GM23248 (cell line): ENCODE data around the gene MVB12B. TPM values are rescaled to one million over a fixed set of nuclear protein-coding genes. Genes with fewer than 3 reads are reported as not detected.

ENCODE experiments used
- DNase-seq: peaks from one replicate; pipeline ENCODE4 v3.0.0-alpha.2; 2015
- H2AFZ ChIP-seq: fragments of 200-600 bp; sonication (generic); 2 replicates; pipeline ENCODE4 v1.6.1; 2016; ENCODE audit warnings: antibody characterized with exemption
- H3F3A ChIP-seq: fragments of 200-600 bp; sonication (generic); 2 replicates; pipeline ENCODE4 v1.6.1; 2016; ENCODE audit warnings: mild to moderate bottlenecking, antibody characterized with exemption, mixed run types; ENCODE audit not compliant: insufficient read depth
- H3K27ac ChIP-seq: fragments of 200-600 bp; sonication (generic); 2 replicates; pipeline ENCODE4 v1.5.1; 2016; ENCODE audit warnings: mild to moderate bottlenecking
- H3K27me3 ChIP-seq: fragments of 200-600 bp; sonication (generic); replicated peaks from 2 replicates; pipeline ENCODE4 v1.6.1; 2016; ENCODE audit warnings: mild to moderate bottlenecking; ENCODE audit not compliant: insufficient read depth
- H3K36me3 ChIP-seq: fragments of 200-600 bp; sonication (generic); 2 replicates; pipeline ENCODE4 v1.6.1; 2016; ENCODE audit warnings: low read depth, mild to moderate bottlenecking
- H3K4me1 ChIP-seq: fragments of 200-600 bp; sonication (generic); 2 replicates; pipeline ENCODE4 v1.6.1; 2016; ENCODE audit warnings: mild to moderate bottlenecking; ENCODE audit not compliant: insufficient read depth
- H3K4me2 ChIP-seq: fragments of 200-600 bp; sonication (generic); one replicate; pipeline ENCODE4 v1.6.1; 2016; ENCODE audit warnings: mild to moderate bottlenecking; ENCODE audit not compliant: unreplicated experiment
- H3K4me3 ChIP-seq: fragments of 200-600 bp; sonication (generic); 2 replicates; pipeline ENCODE4 v1.5.1; 2016; ENCODE audit warnings: mild to moderate bottlenecking
- H3K79me2 ChIP-seq: fragments of 200-600 bp; sonication (generic); 2 replicates; pipeline ENCODE4 v1.6.1; 2016; ENCODE audit warnings: mild to moderate bottlenecking; ENCODE audit not compliant: insufficient read depth
- H3K9ac ChIP-seq: fragments of 200-600 bp; sonication (generic); 2 replicates; pipeline ENCODE4 v1.6.1; 2016; ENCODE audit warnings: mild to moderate bottlenecking
- H3K9me2 ChIP-seq: fragments of 200-600 bp; sonication (generic); 2 replicates; pipeline ENCODE4 v1.6.1; 2016; ENCODE audit warnings: mixed run types, mild to moderate bottlenecking, moderate library complexity; ENCODE audit not compliant: insufficient read depth
- H3K9me3 ChIP-seq: fragments of 200-600 bp; sonication (generic); one replicate; pipeline ENCODE4 v1.6.1; 2017; ENCODE audit warnings: low read depth
- H4K20me1 ChIP-seq: fragments of 200-600 bp; sonication (generic); 2 replicates; pipeline ENCODE4 v1.6.0; 2016; ENCODE audit not compliant: insufficient read depth
- EZH2 ChIP-seq: fragments of 200-600 bp; sonication (generic); IDR thresholded peaks from 2 replicates; pipeline ENCODE4 v1.6.1; 2018; ENCODE audit warnings: antibody characterized with exemption, mild to moderate bottlenecking; ENCODE audit not compliant: insufficient read depth, poor library complexity, severe bottlenecking
- EZH2phosphoT487 ChIP-seq: fragments of 200-600 bp; sonication (generic); IDR thresholded peaks from 2 replicates; pipeline ENCODE4 v1.6.1; 2018; ENCODE audit warnings: antibody characterized with exemption, moderate library complexity, mild to moderate bottlenecking, low read depth; ENCODE audit not compliant: insufficient read depth
- WGBS, 2 experiments: methylation state at CpG; one replicate each; pipeline ENCODE4 v1.1.6; 2015 to 2017; ENCODE audit warnings: low lambda C conversion rate in 2 of 2, low coverage in 1 of 2; ENCODE audit errors: missing lambda C conversion rate in 2 of 2; 5-methylcytosine and 5-hydroxymethylcytosine counted together
- in situ Hi-C: fragments of 300-500 bp; cut with MboI; formaldehyde crosslinking; loops from 2 replicates; pipeline ENCODE4 v1.15.0; 2020
- polyA plus RNA-seq: library from polyadenylated mRNA; unstranded; fragments of >200 nt; fragmentation: Nextera tagmentation; extraction: Ambion mirVana; gene quantifications from 2 replicates; pipeline ENCODE4 v1.2.1, GENCODE V29; 2016
- total RNA-seq: library from RNA; depleted of rRNA; stranded (reverse); fragments of >200 nt; shearing (Covaris generic); gene quantifications from 2 replicates; pipeline ENCODE4 v1.2.3, GENCODE V29; 2014

MVB12B gene
- total and polyA plus RNA-seq, 2 experiments from 2014 or later: 2.4 to 5.5 TPM

GRCh38 chr9:126290871-126291270 lies 35.8 kb upstream of the MVB12B start:
- H3K36me3 ChIP-seq: no peaks in the 10 kb centered on the region
- H3K9ac ChIP-seq: no peak overlapping the region
- no peaks in the 10 kb centered on the region for H3K9me2 ChIP-seq
- in situ Hi-C loops: no loop called here
- H3K27ac ChIP-seq: no peak overlapping the region
- no peak overlapping the region for H3K4me3 ChIP-seq
- H3K9me3 ChIP-seq: no peaks in the 10 kb centered on the region
- no peaks in the 10 kb centered on the region for H3K79me2 ChIP-seq
- 59% methylated on average over 9 of the region's 9 CpGs for WGBS, 2 experiments
- no peaks in the 10 kb centered on the region for H3K4me1 ChIP-seq
- no peak for DNase-seq
- H3K4me2 ChIP-seq: no peak overlapping the region
- no peaks in the 10 kb centered on the region for H4K20me1 ChIP-seq
- no peaks in the 10 kb centered on the region for H3F3A ChIP-seq
- no peak for TF ChIP-seq EZH2phosphoT487
- no peak for TF ChIP-seq EZH2
- no peak overlapping the region for H2AFZ ChIP-seq
- H3K27me3 ChIP-seq: peaks cover 16% of the 10 kb centered on the region

GRCh38 chr9:126291925-126292324 lies 34.7 kb upstream of the MVB12B start:
- Histone ChIP-seq H3K9ac (no peak overlapping the region), H3K4me3 (no peak overlapping the region), H3K27ac (no peak overlapping the region), H3K9me2 (no peaks in the 10 kb centered on the region), H4K20me1 (no peaks in the 10 kb centered on the region), H3K9me3 (no peaks in the 10 kb centered on the region), H3K4me1 (no peaks in the 10 kb centered on the region), H2AFZ (no peak overlapping the region), H3K79me2 (no peaks in the 10 kb centered on the region), H3K27me3 (peaks cover 11% of the 10 kb centered on the region; the same call in 1 of the 2 replicates), H3K36me3 (no peaks in the 10 kb centered on the region), H3K4me2 (no peak overlapping the region), H3F3A (no peaks in the 10 kb centered on the region)
- DNase-seq: no peak
- WGBS, 2 experiments: 53 to 57% methylated on average over 4 of the region's 4 CpGs
- in situ Hi-C loops: no loop called here
- no peak for TF ChIP-seq EZH2phosphoT487
- TF ChIP-seq EZH2: no peak

- Histone ChIP-seq H3K27ac (no peak overlapping the region), H3K36me3 (no peaks in the 10 kb centered on the region), H3K27me3 (peaks cover 4% of the 10 kb centered on the region; the same call in 1 of the 2 replicates), H3K4me3 (no peak overlapping the region), H3K79me2 (no peaks in the 10 kb centered on the region), H3K9ac (no peak overlapping the region), H3K9me2 (no peaks in the 10 kb centered on the region), H3K9me3 (no peaks in the 10 kb centered on the region), H3K4me1 (no peaks in the 10 kb centered on the region), H3K4me2 (no peak overlapping the region), H2AFZ (no peak overlapping the region), H3F3A (no peaks in the 10 kb centered on the region), H4K20me1 (no peaks in the 10 kb centered on the region)
- WGBS, 2 experiments: 74% methylated on average over 15 to 16 of the region's 16 CpGs
- no peak for DNase-seq
- no peak for TF ChIP-seq EZH2
- no peak for TF ChIP-seq EZH2phosphoT487
- in situ Hi-C loops: no loop called here
Observed at GRCh38 chr9:126292736-126293521, 33.7 kb upstream of the MVB12B start.

- Histone ChIP-seq H3K27ac (no peak overlapping the region), H3K9me3 (no peaks in the 10 kb centered on the region), H3K4me3 (no peak overlapping the region), H4K20me1 (no peaks in the 10 kb centered on the region), H3F3A (no peaks in the 10 kb centered on the region), H3K4me1 (no peaks in the 10 kb centered on the region), H3K36me3 (no peaks in the 10 kb centered on the region), H2AFZ (no peak overlapping the region), H3K9ac (no peak overlapping the region), H3K79me2 (no peaks in the 10 kb centered on the region), H3K4me2 (no peak overlapping the region), H3K27me3 (peaks cover 4% of the 10 kb centered on the region; the same call in 1 of the 2 replicates), H3K9me2 (no peaks in the 10 kb centered on the region)
- DNase-seq: no peak
- no peak for TF ChIP-seq EZH2
- no peak for TF ChIP-seq EZH2phosphoT487
- in situ Hi-C loops: no loop called here
- WGBS, 2 experiments: 66 to 67% methylated on average over 9 of the region's 9 CpGs
Observed at GRCh38 chr9:126293522-126293889, 33.1 kb upstream of the MVB12B start.
